Measurements from ENCODE around the gene IER5L.

- TF ChIP-seq CSDC2 (CRISPR knock-in tag; IDR thresholded peaks at IDR 0.05): no peak
- TF ChIP-seq ESRRG (CRISPR knock-in tag; IDR thresholded peaks at IDR 0.05): no peak
- TF ChIP-seq RARB (CRISPR knock-in tag; IDR thresholded peaks at IDR 0.05): no peak
- TF ChIP-seq ZNF565 (CRISPR knock-in tag; conservative IDR thresholded peaks at IDR 0.05; ENCODE audit: low read depth): no peak
- no peak for TF ChIP-seq POU6F1 (CRISPR knock-in tag; IDR thresholded peaks at IDR 0.05; ENCODE audit: borderline replicate concordance, low read depth)
- no peak for TF ChIP-seq SNAI2 (CRISPR knock-in tag; IDR thresholded peaks at IDR 0.05)
- no peak for TF ChIP-seq ZC3H10 (CRISPR knock-in tag; IDR thresholded peaks at IDR 0.05)
- no peak for TF ChIP-seq OSR1 (CRISPR knock-in tag; IDR thresholded peaks at IDR 0.05)
Observed at GRCh38 chr9:129142138-129142935, 35.7 kb downstream of the IER5L start.
